Measurements from ENCODE around the gene SERTAD3. TPM values are rescaled to one million over a fixed set of nuclear protein-coding genes. Genes with fewer than 3 reads are reported as not detected.
A peak's percentile ranks its signal among the peaks of the same experiment; 100 is the strongest.
"Not testable (repeated sequence)": the region's sequence is repeated elsewhere in the genome, so short reads cannot be mapped to it uniquely, and the experiment has no call there.

Gene SERTAD3, protein sequence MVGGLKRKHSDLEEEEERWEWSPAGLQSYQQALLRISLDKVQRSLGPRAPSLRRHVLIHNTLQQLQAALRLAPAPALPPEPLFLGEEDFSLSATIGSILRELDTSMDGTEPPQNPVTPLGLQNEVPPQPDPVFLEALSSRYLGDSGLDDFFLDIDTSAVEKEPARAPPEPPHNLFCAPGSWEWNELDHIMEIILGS
- 10 to 100 TPM in 3 of 4 donors, 1 to 10 TPM in 1; 1.0 to 81.5 (median 44.7) TPM for total RNA-seq

DNA sequence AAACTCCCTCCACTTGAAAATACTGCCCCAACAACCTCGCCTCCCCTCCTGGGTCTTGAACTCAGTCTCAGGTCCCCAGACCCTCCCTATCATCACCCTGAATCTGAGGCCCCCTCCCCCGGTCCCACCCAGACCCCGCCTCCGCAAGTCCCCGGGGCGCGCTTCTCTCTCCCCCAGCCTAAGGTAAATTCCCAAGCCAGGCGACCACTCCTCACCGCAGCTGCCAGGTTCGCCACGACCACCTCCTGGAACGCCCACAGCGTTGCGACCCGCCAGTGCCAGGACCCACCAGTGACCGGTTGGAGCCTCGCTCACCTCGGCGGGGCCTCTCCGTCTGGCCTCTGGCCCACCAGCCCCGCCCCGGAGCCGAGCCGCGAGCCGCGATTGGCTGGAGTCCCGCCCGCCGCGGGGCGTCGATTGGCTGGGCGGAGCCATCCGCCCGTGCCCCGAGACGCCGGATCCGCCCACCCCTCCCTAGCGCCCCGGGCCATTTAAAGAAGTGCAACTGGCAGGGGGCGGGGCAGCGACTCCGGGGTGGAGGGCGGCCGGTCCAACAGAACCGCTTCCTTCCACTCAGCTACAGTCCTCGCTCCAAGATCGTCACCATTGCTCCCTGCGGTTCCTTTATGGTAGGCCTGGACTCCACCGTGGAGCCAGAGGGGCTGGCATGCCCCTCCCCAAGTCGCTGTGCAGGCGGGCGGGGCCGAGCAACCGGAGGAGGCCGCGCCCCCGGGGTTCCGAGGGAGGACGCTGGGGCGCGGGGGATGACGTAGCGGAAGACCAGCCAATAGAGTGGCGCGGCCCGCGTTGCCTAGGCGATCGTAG, at the start of gene SERTAD3:
SERTAD3 (minus strand) TSS at position 336 of the 825 bp plus-strand sequence. CDS start 2,255 bp downstream, outside the sequence.
- Histone ChIP-seq H3K4me1 (peaks cover 0 to 6% of the 10 kb centered on the region in 2 donors), H3K27ac (peak within 1 kb of the TSS; percentile 95 to 98), H3K9me3 (no peaks in the 10 kb centered on the region), H3K4me3 (peak within 1 kb of the TSS; percentile 74 to 94), H3K27me3 (no peaks in the 10 kb centered on the region), H3K36me3 (no peaks in the 10 kb centered on the region)
- TF ChIP-seq, protein P1, sequence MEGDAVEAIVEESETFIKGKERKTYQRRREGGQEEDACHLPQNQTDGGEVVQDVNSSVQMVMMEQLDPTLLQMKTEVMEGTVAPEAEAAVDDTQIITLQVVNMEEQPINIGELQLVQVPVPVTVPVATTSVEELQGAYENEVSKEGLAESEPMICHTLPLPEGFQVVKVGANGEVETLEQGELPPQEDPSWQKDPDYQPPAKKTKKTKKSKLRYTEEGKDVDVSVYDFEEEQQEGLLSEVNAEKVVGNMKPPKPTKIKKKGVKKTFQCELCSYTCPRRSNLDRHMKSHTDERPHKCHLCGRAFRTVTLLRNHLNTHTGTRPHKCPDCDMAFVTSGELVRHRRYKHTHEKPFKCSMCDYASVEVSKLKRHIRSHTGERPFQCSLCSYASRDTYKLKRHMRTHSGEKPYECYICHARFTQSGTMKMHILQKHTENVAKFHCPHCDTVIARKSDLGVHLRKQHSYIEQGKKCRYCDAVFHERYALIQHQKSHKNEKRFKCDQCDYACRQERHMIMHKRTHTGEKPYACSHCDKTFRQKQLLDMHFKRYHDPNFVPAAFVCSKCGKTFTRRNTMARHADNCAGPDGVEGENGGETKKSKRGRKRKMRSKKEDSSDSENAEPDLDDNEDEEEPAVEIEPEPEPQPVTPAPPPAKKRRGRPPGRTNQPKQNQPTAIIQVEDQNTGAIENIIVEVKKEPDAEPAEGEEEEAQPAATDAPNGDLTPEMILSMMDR (IDR thresholded peaks at IDR 0.05), result no peak
- TF ChIP-seq POLR2A (IDR thresholded peaks at IDR 0.05), result peak; percentile 97 to 100
- peak; percentile 98 for DNase-seq
- intact Hi-C loops (cut with DNase I; ENCODE audit: low total_unique reads), result no loop called here

DNA sequence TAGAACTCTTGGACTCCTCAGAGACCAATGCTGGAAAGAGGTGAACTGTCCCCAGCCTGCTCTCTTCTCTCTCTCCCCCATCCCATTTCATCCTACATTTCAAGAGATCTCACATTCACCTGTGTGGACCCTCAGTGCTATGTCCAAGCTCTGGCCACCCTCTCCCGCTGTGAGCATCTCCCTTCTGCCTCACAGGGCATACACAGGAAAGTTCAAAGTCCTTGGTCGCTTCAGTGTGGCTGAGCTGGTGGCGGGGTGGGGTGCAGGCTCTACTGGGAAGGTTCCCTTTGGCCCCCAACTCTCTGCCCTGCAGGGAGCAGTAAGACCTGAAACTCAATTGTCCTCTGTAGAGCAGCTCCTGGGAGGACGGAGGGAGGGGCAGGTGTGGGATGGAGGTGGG, 49.6 kb upstream of the SERTAD3 start:
- Histone ChIP-seq H3K4me1 (no peaks in the 10 kb centered on the region), H3K4me3 (no peak overlapping the region), H3K9me3 (no peaks in the 10 kb centered on the region), H3K36me3 (no peaks in the 10 kb centered on the region), H3K27me3 (no peaks in the 10 kb centered on the region), H3K27ac (no peak overlapping the region)
- DNase-seq, result no peak
- TF ChIP-seq, protein P1 (IDR thresholded peaks at IDR 0.05), result no peak
- no peak for TF ChIP-seq POLR2A (IDR thresholded peaks at IDR 0.05)
- intact Hi-C loops (cut with DNase I; ENCODE audit: low total_unique reads), result no loop called here

DNA sequence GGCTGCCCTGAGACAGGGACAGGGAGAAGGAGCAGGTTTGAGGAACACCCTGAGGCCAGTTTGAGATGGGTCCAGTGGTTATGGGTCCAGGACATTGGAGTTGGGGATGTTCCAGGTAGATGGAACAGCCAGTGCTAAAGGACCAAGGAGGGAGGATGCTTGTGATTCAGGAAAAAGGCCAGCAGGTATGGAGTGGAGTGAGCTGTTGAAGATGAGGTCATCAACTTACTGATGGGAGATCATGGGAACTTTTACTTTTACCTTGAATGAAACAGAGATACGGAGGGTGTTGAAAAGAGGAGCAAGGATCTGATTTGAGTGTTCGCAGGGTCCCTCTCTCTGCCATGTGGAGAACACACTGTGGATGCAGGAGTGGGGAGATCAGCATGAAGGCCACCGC, 48.1 kb upstream of the SERTAD3 start:
- Histone ChIP-seq H3K9me3 (no peaks in the 10 kb centered on the region), H3K4me1 (no peaks in the 10 kb centered on the region), H3K27ac (no peak overlapping the region), H3K4me3 (no peak overlapping the region), H3K36me3 (no peaks in the 10 kb centered on the region), H3K27me3 (no peaks in the 10 kb centered on the region)
- TF ChIP-seq, protein P1 (IDR thresholded peaks at IDR 0.05), result no peak
- no peak for TF ChIP-seq POLR2A (IDR thresholded peaks at IDR 0.05)
- intact Hi-C loops (cut with DNase I; ENCODE audit: low total_unique reads), result no loop called here
- no peak for DNase-seq

DNA sequence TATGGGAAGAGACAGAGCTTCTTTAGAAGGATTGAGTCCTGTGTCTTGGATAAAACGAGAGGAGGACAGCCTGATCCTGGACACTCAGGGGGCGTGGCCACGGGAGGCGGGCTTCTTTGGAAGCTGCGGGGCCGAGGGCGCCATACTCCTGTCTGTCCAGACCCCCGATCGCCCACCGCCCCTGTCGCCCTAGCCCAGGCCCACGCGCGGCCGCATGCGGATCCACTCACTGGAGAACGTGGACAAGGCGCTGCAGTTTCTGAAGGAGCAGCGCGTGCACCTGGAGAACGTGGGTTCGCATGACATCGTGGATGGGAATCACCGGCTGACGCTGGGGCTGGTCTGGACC, 45.7 kb upstream of the SERTAD3 start:
- no peaks in the 10 kb centered on the region for H3K9me3 ChIP-seq
- H3K4me3 ChIP-seq, result no peak overlapping the region
- intact Hi-C loops (cut with DNase I; ENCODE audit: low total_unique reads), result no loop called here
- H3K36me3 ChIP-seq, result no peaks in the 10 kb centered on the region
- no peaks in the 10 kb centered on the region for H3K27me3 ChIP-seq
- H3K4me1 ChIP-seq, result no peaks in the 10 kb centered on the region
- no peak for DNase-seq
- TF ChIP-seq, protein P1 (IDR thresholded peaks at IDR 0.05), result no peak
- TF ChIP-seq POLR2A (IDR thresholded peaks at IDR 0.05), result no peak
- no peak overlapping the region for H3K27ac ChIP-seq

DNA sequence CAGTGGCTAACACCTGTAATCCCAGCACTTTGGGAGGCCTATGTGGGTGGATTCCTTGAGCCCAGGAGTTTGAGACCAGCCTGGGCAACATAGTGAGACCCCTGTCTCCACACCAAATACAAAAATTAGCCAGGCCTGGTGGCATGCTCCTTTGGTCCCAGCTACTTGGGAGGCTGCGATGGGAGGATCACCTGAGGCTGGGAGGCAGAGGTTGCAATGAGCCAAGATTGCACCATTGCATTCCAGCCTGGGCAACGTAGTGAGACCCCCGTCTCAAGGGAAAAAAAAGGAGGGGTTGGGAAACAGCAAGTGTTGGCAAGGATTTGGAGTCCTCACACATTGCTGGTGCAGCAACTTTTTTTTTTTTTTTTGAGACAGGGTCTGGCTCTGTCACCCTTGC, 41.9 kb upstream of the SERTAD3 start:
- no peak for DNase-seq
- H3K4me1 ChIP-seq, result no peaks in the 10 kb centered on the region
- no peaks in the 10 kb centered on the region for H3K36me3 ChIP-seq
- H3K27ac ChIP-seq, result no peak overlapping the region
- no peaks in the 10 kb centered on the region for H3K27me3 ChIP-seq
- H3K4me3 ChIP-seq, result no peak overlapping the region
- intact Hi-C loops (cut with DNase I; ENCODE audit: low total_unique reads), result no loop called here
- no peaks in the 10 kb centered on the region for H3K9me3 ChIP-seq
- TF ChIP-seq POLR2A (IDR thresholded peaks at IDR 0.05), result no peak
- TF ChIP-seq, protein P1 (IDR thresholded peaks at IDR 0.05), result no peak

DNA sequence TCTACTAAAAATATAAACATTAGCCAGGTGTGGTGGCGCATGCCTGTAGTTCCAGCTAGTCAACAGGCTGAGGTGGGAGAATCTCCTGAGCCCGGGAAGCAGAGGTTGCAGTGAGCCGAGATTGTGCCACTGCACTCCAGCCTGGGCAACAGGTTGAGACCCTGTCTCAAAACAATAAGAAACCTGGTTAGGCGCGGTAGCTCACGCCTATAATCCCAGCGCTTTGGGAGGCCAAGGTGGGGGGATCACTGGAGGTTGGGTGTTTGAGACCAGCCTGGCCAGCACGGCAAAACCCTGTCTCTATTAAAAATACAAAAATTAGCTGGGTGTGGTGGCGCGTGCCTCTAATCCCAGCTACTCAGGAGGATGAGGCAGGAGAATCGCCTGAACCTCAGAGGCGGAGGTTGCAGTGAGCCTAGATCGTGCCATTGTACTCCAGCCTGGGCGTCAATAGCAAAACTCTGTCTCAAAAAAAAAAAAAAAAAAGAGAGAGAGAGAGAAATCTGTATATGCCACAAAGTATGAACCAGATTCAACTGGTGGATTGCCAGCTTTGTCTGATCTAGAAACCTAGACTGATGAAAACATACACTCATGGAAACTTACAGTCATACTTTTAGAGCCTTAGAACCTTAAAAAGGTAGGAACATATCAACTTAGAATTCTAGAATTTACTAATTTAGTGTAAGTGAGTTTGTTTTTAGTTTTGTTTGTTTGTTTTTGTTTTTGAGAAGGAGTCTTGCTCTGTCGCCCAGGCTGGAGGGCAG, 31.9 kb upstream of the SERTAD3 start:
- intact Hi-C loops (cut with DNase I; ENCODE audit: low total_unique reads); H3K27ac ChIP-seq; DNase-seq; H3K4me1 ChIP-seq; H3K27me3 ChIP-seq; H3K9me3 ChIP-seq; H3K4me3 ChIP-seq; H3K36me3 ChIP-seq: not testable (repeated sequence)
